K562 (cell line): ENCODE measurements around the gene OR1J1. TPM values are rescaled to one million over a fixed set of nuclear protein-coding genes. Genes with fewer than 3 reads are reported as not detected.

ENCODE experiments used
- CBX8 ChIP-seq: fragments of 200-600 bp; sonication (generic); IDR thresholded peaks from 2 replicates; pipeline ENCODE4 v1.6.1; 2012; ENCODE audit warnings: borderline replicate concordance, mixed run types, low read depth, mild to moderate bottlenecking, moderate library complexity, mixed read lengths, low read length, control low read depth, inconsistent platforms; ENCODE audit not compliant: poor library complexity, severe bottlenecking; ENCODE audit errors: extremely low read depth
- CHCHD3 ChIP-seq: fragments of 250-450 bp; sonication (Bioruptor Pico); IDR thresholded peaks from 2 replicates; pipeline ENCODE4 v2.1.2; 2022; ENCODE audit warnings: mild to moderate bottlenecking
- CHD2 ChIP-seq: IDR thresholded peaks from 2 replicates; pipeline ENCODE4 v1.6.1; 2011; ENCODE audit warnings: low read depth, low read length
- E2F3 ChIP-seq: fragments of 250-450 bp; sonication (Bioruptor Pico); IDR thresholded peaks from 2 replicates; pipeline ENCODE4 v1.4.0; 2020; ENCODE audit warnings: mild to moderate bottlenecking
- ETV6 ChIP-seq, 3 experiments: fragments of 150-350 bp in 1 of 3; sonication (generic) in 1 of 3; formaldehyde crosslinking in 1 of 3; IDR thresholded peaks; 2 replicates each; pipeline versions ENCODE4 v1.6.1 to v1.8.0; 2014 to 2022; ENCODE audit warnings: borderline replicate concordance in 2 of 3, low read depth in 2 of 3, antibody characterized with exemption in 1 of 3, low read length in 1 of 3, mild to moderate bottlenecking in 1 of 3, missing genetic modification reagents in 1 of 3
- GATA2 ChIP-seq: sonication (generic); formaldehyde crosslinking; IDR thresholded peaks from 2 replicates; pipeline ENCODE4 v1.4.0; 2020; ENCODE audit warnings: mild to moderate bottlenecking, missing genetic modification reagents
- HDAC3 ChIP-seq: fragments of 450-650 bp; IDR thresholded peaks from 2 replicates; pipeline ENCODE4 v1.6.1; 2018; ENCODE audit warnings: borderline replicate concordance, mild to moderate bottlenecking, moderate library complexity; ENCODE audit not compliant: partially characterized antibody
- HMBOX1 ChIP-seq: sonication (generic); IDR thresholded peaks from 2 replicates; pipeline ENCODE4 v1.6.1; 2016
- HNRNPLL ChIP-seq: fragments of 200-400 bp; formaldehyde crosslinking; IDR thresholded peaks from 2 replicates; pipeline ENCODE4 v1.6.1; 2017; ENCODE audit warnings: low read length, low read depth, mild to moderate bottlenecking; ENCODE audit not compliant: poor library complexity, severe bottlenecking
- ILK ChIP-seq: fragments of 450-650 bp; IDR thresholded peaks from 2 replicates; pipeline ENCODE4 v1.6.1; 2016; ENCODE audit warnings: missing genetic modification characterization, low read depth, mild to moderate bottlenecking, missing compliant biosample characterization, moderate library complexity, borderline replicate concordance
- KLF10 ChIP-seq: fragments of 250-450 bp; sonication (Bioruptor Pico); IDR thresholded peaks from 2 replicates; pipeline ENCODE4 v1.6.1; 2021; ENCODE audit warnings: matching md5 sums
- KLF16 ChIP-seq: IDR thresholded peaks from 2 replicates; pipeline ENCODE4 v1.6.1; 2016; ENCODE audit warnings: antibody characterized with exemption
- MBD2 ChIP-seq: sonication (generic); IDR thresholded peaks from 2 replicates; pipeline ENCODE4 v1.6.1; 2016; ENCODE audit warnings: low read depth, borderline replicate concordance
- MTA1 ChIP-seq: fragments of 450-650 bp; IDR thresholded peaks from 2 replicates; pipeline ENCODE4 v1.6.1; 2017; ENCODE audit warnings: borderline replicate concordance
- MTA3 ChIP-seq: fragments of 450-650 bp; formaldehyde crosslinking; IDR thresholded peaks from 2 replicates; pipeline ENCODE4 v1.6.1; 2017; ENCODE audit warnings: mild to moderate bottlenecking, borderline replicate concordance
- PPARD ChIP-seq: fragments of 250-450 bp; sonication (Bioruptor Pico); IDR thresholded peaks from 2 replicates; pipeline ENCODE4 v1.8.0; 2022; ENCODE audit warnings: inconsistent platforms, mild to moderate bottlenecking, moderate library complexity
- RBM22 ChIP-seq: fragments of 200-400 bp; formaldehyde crosslinking; IDR thresholded peaks from 2 replicates; pipeline ENCODE4 v1.6.1; 2018; ENCODE audit warnings: low read length, low read depth; ENCODE audit not compliant: poor library complexity, severe bottlenecking
- ZEB2 ChIP-seq: fragments of 450-650 bp; IDR thresholded peaks from 2 replicates; pipeline ENCODE4 v1.6.1; 2016
- ZKSCAN8 ChIP-seq: fragments of 200-800 bp; sonication (Bioruptor generic); IDR thresholded peaks from 2 replicates; pipeline ENCODE4 v1.6.1; 2016; ENCODE audit warnings: missing genetic modification characterization, missing compliant biosample characterization
- ZNF57 ChIP-seq: fragments of 450-650 bp; formaldehyde crosslinking; IDR thresholded peaks from 2 replicates; pipeline ENCODE4 v1.4.0; 2020; ENCODE audit warnings: mild to moderate bottlenecking, moderate library complexity
- ZNF644 ChIP-seq: fragments of 200-800 bp; sonication (Bioruptor generic); IDR thresholded peaks from 2 replicates; pipeline ENCODE4 v1.6.1; 2016; ENCODE audit warnings: low read depth, missing genetic modification characterization, missing compliant biosample characterization
- polyA plus RNA-seq, 8 experiments: library from polyadenylated mRNA; depleted of rRNA in 4 of 8; stranded (reverse) in 5 of 8; unstranded in 3 of 8; fragments of >200 nt; fragmentation: Nextera tagmentation in 2 of 8; fragmentation: Illumina TruSeq in 1 of 8; extraction: Ambion mirVana in 2 of 8; extraction: Trizol in 1 of 8; gene quantifications; 2 replicates each; pipeline versions ENCODE4 v1.2.1 to v1.2.3, GENCODE V29; 2011 to 2014; ENCODE audit warnings: inconsistent platforms in 1 of 8, missing spikeins in 1 of 8
- total RNA-seq, 7 experiments: library from RNA; depleted of rRNA in 6 of 7; stranded (reverse); fragments of >200 nt in 6 of 7; fragmentation: Illumina TruSeq in 2 of 7; extraction: Trizol in 2 of 7; gene quantifications; 2 replicates each; pipeline versions ENCODE4 v1.2.1 to v1.2.3, GENCODE V29; 2011 to 2021; ENCODE audit warnings: low replicate concordance in 1 of 7
- TF ChIP-seq, protein P1 (sequence below): fragments of 200-400 bp; formaldehyde crosslinking; IDR thresholded peaks from 2 replicates; pipeline ENCODE4 v1.6.1; 2017; ENCODE audit warnings: mild to moderate bottlenecking, low read depth, low read length, moderate library complexity
- TF ChIP-seq, protein P2 (sequence below): fragments of 450-650 bp; IDR thresholded peaks from 2 replicates; pipeline ENCODE4 v1.6.1; 2016

OR1J1 gene
- total and polyA plus RNA-seq, 9 of the 15 experiments (the other 6 are each of a cell fraction or from before 2014, with no cell fraction given), result not detected

DNA sequence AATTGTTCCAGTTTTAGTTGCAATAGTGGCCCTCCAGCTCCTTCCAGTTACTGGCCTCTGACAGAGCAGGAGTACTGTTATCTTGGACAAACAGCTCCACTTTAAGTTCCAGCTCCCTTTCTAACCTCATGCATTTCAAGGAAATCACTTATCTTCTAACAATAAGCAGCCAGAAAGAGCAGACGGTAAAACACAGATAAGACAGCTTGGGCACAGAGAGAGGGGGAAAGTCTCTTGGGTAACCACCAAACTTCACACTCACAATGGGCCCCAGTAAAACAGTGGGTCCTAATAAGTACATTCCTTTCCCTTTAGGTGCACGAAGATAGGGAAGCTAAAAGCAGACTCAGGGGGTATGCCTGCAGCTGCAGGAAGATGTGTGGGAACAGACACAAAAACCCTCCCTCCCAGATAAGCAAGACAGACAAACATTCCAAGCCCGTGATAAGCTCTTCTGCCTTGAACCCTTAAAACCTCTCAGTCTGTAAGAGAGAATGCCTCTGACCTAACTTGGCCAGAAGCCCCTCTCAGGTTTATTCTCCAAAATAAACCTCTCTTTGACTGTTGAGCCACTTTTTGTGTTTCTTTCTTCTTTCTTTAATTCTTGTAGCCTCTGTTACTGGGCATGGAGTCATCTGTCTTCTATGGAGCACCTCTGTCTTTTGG is 30.8 kb downstream of the OR1J1 start (continued):
- TF ChIP-seq PPARD (CRISPR knock-in tag), result no peak
- peak; percentile 64; the same call in 1 of the 2 replicates for TF ChIP-seq MTA1
- peak; percentile 92 for TF ChIP-seq HDAC3
- no peak for TF ChIP-seq CBX8
- TF ChIP-seq ZEB2, result peak; percentile 88
- TF ChIP-seq, protein P1, sequence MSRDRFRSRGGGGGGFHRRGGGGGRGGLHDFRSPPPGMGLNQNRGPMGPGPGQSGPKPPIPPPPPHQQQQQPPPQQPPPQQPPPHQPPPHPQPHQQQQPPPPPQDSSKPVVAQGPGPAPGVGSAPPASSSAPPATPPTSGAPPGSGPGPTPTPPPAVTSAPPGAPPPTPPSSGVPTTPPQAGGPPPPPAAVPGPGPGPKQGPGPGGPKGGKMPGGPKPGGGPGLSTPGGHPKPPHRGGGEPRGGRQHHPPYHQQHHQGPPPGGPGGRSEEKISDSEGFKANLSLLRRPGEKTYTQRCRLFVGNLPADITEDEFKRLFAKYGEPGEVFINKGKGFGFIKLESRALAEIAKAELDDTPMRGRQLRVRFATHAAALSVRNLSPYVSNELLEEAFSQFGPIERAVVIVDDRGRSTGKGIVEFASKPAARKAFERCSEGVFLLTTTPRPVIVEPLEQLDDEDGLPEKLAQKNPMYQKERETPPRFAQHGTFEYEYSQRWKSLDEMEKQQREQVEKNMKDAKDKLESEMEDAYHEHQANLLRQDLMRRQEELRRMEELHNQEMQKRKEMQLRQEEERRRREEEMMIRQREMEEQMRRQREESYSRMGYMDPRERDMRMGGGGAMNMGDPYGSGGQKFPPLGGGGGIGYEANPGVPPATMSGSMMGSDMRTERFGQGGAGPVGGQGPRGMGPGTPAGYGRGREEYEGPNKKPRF, result no peak
- no peak for TF ChIP-seq ILK
- TF ChIP-seq KLF10 (CRISPR knock-in tag), result no peak
- TF ChIP-seq GATA2 (CRISPR knock-in tag), result peak; percentile 95
- no peak for TF ChIP-seq ZNF57 (CRISPR knock-in tag)
- TF ChIP-seq ETV6 (IDR thresholded peaks at IDR 0.05; ENCODE audit: borderline replicate concordance in 1 of 2, low read depth in 2 of 2, low read length in 1 of 2), result no peak
- TF ChIP-seq ETV6 (CRISPR knock-in tag; IDR thresholded peaks at IDR 0.05; ENCODE audit: borderline replicate concordance), result no peak
- peak; percentile 72; the same call in 1 of the 2 replicates for TF ChIP-seq ZKSCAN8 (CRISPR knock-in tag)
- TF ChIP-seq KLF16, result peak; percentile 91
- TF ChIP-seq HMBOX1, result no peak
- TF ChIP-seq CHCHD3 (CRISPR knock-in tag), result no peak
- peak; percentile 44; the same call in 1 of the 2 replicates for TF ChIP-seq ZNF644 (tag)
- TF ChIP-seq HNRNPLL, result no peak
- TF ChIP-seq CHD2, result no peak
- no peak for TF ChIP-seq RBM22
- peak; percentile 30; the same call in 1 of the 2 replicates for TF ChIP-seq MBD2
- peak; percentile 55 for TF ChIP-seq MTA3
- no peak for TF ChIP-seq E2F3 (CRISPR knock-in tag)
- TF ChIP-seq, protein P2, sequence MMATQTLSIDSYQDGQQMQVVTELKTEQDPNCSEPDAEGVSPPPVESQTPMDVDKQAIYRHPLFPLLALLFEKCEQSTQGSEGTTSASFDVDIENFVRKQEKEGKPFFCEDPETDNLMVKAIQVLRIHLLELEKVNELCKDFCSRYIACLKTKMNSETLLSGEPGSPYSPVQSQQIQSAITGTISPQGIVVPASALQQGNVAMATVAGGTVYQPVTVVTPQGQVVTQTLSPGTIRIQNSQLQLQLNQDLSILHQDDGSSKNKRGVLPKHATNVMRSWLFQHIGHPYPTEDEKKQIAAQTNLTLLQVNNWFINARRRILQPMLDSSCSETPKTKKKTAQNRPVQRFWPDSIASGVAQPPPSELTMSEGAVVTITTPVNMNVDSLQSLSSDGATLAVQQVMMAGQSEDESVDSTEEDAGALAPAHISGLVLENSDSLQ, result no peak
